Stomach (tissue), 9 donors: Measurements from ENCODE around the gene NSD1. TPM values are rescaled to one million over a fixed set of nuclear protein-coding genes. Genes with fewer than 3 reads are reported as not detected.

ENCODE experiments used
- DNase-seq, 2 donors: peaks; one replicate each; pipeline versions ENCODE4 v3.0.0 to v3.0.0-alpha.2; 2013 to 2019
- H3K27ac ChIP-seq, 5 donors: fragments of 200-600 bp in 4 of 5; sonication (generic) in 4 of 5; one replicate each; pipeline ENCODE4 v1.5.1; 2013 to 2019; ENCODE audit warnings: mild to moderate bottlenecking in 1 of 5, moderate library complexity in 1 of 5
- H3K27me3 ChIP-seq, 3 donors: fragments of 200-600 bp; sonication (generic); one replicate each; pipeline ENCODE4 v1.5.1; 2017 to 2019; ENCODE audit warnings: mixed run types in 1 of 3
- H3K36me3 ChIP-seq, 4 donors: fragments of 200-600 bp; sonication (generic); 1 replicate in 3 of 4; 2 replicates in 1 of 4; pipeline ENCODE4 v1.5.1; 2016 to 2019
- H3K4me1 ChIP-seq, 4 donors: fragments of 200-600 bp; sonication (generic); one replicate each; pipeline ENCODE4 v1.5.1; 2016 to 2019
- H3K4me3 ChIP-seq, 4 donors: fragments of 200-600 bp; sonication (generic) in 3 of 4; one replicate each; pipeline ENCODE4 v1.5.1; 2016 to 2019; ENCODE audit warnings: mild to moderate bottlenecking in 1 of 4
- H3K9me3 ChIP-seq, 4 donors: fragments of 200-600 bp; sonication (generic); one replicate each; pipeline ENCODE4 v1.5.1; 2016 to 2019
- EP300 ChIP-seq: sonication (generic); formaldehyde crosslinking; IDR thresholded peaks from one replicate; pipeline ENCODE4 v1.6.1; 2017; ENCODE audit warnings: antibody characterized with exemption
- POLR2A ChIP-seq, 4 donors: fragments of 450-650 bp; IDR thresholded peaks; one replicate each; pipeline ENCODE4 v1.6.1; 2016; ENCODE audit warnings: antibody characterized with exemption in 4 of 4, control low read depth in 2 of 4, mild to moderate bottlenecking in 1 of 4, moderate library complexity in 1 of 4
- POLR2AphosphoS5 ChIP-seq, 3 donors: sonication (generic); formaldehyde crosslinking; IDR thresholded peaks; one replicate each; pipeline ENCODE4 v1.6.1; 2016; ENCODE audit warnings: antibody characterized with exemption in 3 of 3
- WGBS, 5 donors: extraction: QIAGEN DNeasy Blood & Tissue Kit in 3 of 5; methylation state at CpG; one replicate each; pipeline versions ENCODE4 v1.1.5 to v1.1.7; 2013 to 2018; 5-methylcytosine and 5-hydroxymethylcytosine counted together
- intact Hi-C: fragments of 100-400 bp; cut with DNase I; formaldehyde crosslinking; loops from one replicate; pipeline ENCODE4 v1.15.1; 2023; ENCODE audit warnings: low total_unique reads
- polyA plus RNA-seq, 3 donors: library from polyadenylated mRNA; stranded (reverse); fragments of 200-250 nt; gene quantifications; one replicate each; pipeline ENCODE4 v1.2.3, GENCODE V29; 2013
- total RNA-seq, 5 donors: library from RNA; depleted of rRNA; stranded (reverse); fragments of >200 nt; gene quantifications; one replicate each; pipeline versions ENCODE4 v1.1.0 to v1.2.3, GENCODE V29; 2014 to 2016
- TF ChIP-seq, protein P1 (sequence below), 7 experiments: fragments of 450-650 bp in 4 of 7; fragments of 200-600 bp in 3 of 7; sonication (generic) in 3 of 7; IDR thresholded peaks; one replicate each; pipeline ENCODE4 v1.5.1; 2016 to 2019; ENCODE audit warnings: antibody characterized with exemption in 7 of 7, control low read depth in 2 of 7, mild to moderate bottlenecking in 1 of 7
- donor health status: healthy with polysubstance abuse.
- donor health status: Bipolar disorder and iron deficiency.
- donor health status: healthy.

Gene NSD1
- total and polyA plus RNA-seq, 8 donors, result 5.1 to 69.9 (median 23.5) TPM

DNA sequence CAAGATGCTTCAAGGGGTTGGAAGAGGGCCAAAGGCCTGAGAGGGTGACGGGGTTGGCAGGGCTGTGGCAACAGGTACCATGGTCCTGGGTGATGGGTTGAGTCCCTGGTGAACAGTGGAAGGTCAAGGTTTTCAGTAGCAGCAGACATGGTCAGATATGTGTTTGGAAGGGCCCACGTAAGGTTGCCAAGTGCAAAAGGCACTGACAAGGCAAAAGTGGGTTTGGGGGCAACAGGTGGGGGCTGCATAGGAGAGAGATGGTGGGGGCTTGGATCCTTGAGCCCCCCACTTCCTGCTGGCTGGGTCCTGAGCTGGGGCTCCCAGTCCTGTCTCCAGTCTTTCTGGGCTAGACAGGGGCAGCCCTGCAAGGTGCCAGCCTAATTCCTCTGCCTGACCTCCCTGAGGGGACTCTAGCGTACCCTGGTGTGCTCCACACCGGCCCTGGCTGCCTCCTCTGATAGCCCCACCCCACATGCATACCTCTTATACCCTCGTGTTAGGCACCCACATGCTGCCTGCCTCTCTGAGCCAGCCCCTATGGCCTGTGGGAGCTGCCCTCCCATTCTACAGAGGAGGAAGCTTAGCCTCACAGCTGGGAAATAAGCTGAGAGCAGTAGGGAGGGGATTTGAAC is 20.9 kb upstream of the NSD1 start:
- no peak for DNase-seq
- intact Hi-C loops, result loop anchor here (5.0 kb wide), 1 partner anchor 40 kb away; no protein-coding TSS in a partner anchor
- Histone ChIP-seq H3K4me1 (peaks cover 0 to 50% (median 32%) of the 10 kb centered on the region in 4 donors), H3K27ac (no peak overlapping the region), H3K9me3 (no peaks in the 10 kb centered on the region), H3K27me3 (no peaks in the 10 kb centered on the region), H3K4me3 (no peak overlapping the region), H3K36me3 (no peaks in the 10 kb centered on the region)
- TF ChIP-seq, protein P1, sequence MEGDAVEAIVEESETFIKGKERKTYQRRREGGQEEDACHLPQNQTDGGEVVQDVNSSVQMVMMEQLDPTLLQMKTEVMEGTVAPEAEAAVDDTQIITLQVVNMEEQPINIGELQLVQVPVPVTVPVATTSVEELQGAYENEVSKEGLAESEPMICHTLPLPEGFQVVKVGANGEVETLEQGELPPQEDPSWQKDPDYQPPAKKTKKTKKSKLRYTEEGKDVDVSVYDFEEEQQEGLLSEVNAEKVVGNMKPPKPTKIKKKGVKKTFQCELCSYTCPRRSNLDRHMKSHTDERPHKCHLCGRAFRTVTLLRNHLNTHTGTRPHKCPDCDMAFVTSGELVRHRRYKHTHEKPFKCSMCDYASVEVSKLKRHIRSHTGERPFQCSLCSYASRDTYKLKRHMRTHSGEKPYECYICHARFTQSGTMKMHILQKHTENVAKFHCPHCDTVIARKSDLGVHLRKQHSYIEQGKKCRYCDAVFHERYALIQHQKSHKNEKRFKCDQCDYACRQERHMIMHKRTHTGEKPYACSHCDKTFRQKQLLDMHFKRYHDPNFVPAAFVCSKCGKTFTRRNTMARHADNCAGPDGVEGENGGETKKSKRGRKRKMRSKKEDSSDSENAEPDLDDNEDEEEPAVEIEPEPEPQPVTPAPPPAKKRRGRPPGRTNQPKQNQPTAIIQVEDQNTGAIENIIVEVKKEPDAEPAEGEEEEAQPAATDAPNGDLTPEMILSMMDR (IDR thresholded peaks at IDR 0.05), result no peak
- no peak for TF ChIP-seq POLR2AphosphoS5 (IDR thresholded peaks at IDR 0.05)
- TF ChIP-seq POLR2A (IDR thresholded peaks at IDR 0.05), result no peak
- TF ChIP-seq EP300, result no peak
- 59 to 76% (median 72%) methylated on average over 4 to 5 of the region's 5 CpGs for WGBS, 5 donors

DNA sequence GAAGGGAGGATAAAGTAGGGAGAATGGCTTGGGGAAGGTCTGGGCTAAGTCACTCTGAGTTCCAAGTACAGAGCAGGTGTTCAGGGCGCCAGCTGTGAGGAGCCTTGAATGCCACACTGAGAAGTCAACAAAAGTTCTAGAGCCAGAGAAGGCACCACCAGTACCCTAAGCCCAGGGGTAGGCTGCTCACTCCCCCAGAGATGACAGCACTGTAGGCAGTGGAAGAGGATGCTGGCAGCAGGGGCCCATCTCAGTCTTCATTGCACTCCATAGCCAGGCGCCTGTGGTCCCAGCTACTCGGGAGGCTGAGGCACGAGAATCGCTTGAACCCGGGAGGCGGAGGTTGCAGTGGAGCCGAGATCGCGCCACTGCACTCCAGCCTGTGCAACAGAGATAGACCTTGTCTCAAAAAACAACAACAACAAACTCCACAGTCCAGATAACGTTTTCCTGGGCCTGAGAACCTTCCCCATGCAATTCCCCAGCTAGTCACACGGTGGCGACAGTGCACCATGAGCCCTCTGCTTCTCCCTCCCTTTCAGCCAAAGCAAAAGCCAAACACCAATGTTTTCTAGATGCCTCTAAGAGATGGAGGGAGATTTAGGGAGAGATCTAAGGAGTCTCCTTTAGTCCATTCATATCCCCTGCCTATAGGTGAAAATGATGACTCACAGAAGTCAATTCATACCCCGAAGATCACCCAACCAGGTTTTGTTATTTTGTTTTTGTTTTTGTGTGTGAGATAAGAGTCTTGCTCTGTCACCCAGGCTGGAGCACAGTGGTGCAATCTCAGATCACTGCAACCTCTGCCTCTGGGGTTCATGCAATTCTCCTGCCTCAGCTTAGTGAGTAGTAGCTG is 19.8 kb upstream of the NSD1 start:
- DNase-seq, result peak; percentile 81 to 91
- Histone ChIP-seq H3K27ac (peak overlapping the region in 2 of 5 donors; percentile 54 to 56), H3K4me1 (peaks cover 0 to 50% (median 32%) of the 10 kb centered on the region in 4 donors), H3K4me3 (peak overlapping the region in 1 of 4 donors; percentile 7), H3K9me3 (no peaks in the 10 kb centered on the region), H3K27me3 (no peaks in the 10 kb centered on the region), H3K36me3 (no peaks in the 10 kb centered on the region)
- TF ChIP-seq POLR2AphosphoS5 (IDR thresholded peaks at IDR 0.05) (peak in 2 of 3 donors; percentile 29 to 76), POLR2A (IDR thresholded peaks at IDR 0.05) (no peak)
- TF ChIP-seq, protein P1 (IDR thresholded peaks at IDR 0.05), result peak in 6 of 7 experiments; percentile 52 to 99 (median 98)
- intact Hi-C loops, result loop anchor here (5.0 kb wide), 1 partner anchor 41 kb away; no protein-coding TSS in a partner anchor
- 15 to 18% (median 17%) methylated on average over 14 of the region's 14 CpGs for WGBS, 5 donors

DNA sequence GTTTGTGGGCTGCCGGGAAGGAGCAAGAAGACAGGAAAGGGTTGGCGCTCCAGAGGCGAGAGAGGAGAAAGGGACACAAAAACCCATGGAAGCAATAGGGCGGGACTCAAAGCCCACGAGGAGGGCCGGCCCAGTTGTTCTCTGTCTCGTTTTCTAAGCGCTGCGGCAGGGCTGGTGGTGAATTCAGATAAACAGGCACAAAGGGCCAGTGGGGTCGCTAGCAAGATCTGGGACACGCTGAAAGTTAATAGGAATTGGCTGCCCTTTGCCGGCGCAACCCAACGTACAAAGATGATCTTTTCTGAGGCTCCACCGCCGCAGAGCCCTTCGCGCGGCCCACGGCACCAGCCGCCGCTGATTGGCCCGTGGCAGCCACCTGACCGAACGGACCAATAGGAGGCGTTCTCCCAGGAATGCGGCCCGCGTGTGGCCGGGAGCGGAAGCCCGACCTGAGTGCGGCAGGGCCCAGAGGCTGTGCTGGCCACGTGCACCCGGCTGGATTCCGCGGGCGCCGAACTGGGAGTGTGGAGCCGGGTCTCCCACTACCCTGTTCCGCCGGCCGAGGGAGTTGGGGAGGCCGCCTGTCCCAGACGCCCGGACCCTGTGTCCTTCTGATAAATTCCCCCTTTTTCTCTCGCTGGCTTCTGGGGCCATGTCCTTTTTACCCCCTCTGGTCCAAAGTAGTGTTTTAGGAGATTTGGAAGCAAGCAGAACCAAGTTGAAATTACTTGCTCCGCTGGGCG is 16.8 kb upstream of the NSD1 start:
- DNase-seq, result peak; percentile 89 to 96
- H3K9me3 ChIP-seq, result no peaks in the 10 kb centered on the region
- peaks cover 0 to 34% (median 27%) of the 10 kb centered on the region in 4 donors for H3K4me1 ChIP-seq
- intact Hi-C loops, result no loop called here
- H3K36me3 ChIP-seq, result no peaks in the 10 kb centered on the region
- no peaks in the 10 kb centered on the region for H3K27me3 ChIP-seq
- peak overlapping the region; percentile 31 to 40 (median 38) for H3K4me3 ChIP-seq
- no peak for TF ChIP-seq POLR2A (IDR thresholded peaks at IDR 0.05)
- TF ChIP-seq POLR2AphosphoS5 (IDR thresholded peaks at IDR 0.05), result peak; percentile 18 to 84 (median 33)
- TF ChIP-seq, protein P1 (IDR thresholded peaks at IDR 0.05), result no peak
- TF ChIP-seq EP300, result no peak
- peak overlapping the region; percentile 63 to 78 (median 70) for H3K27ac ChIP-seq
- WGBS, 5 donors, result 18 to 38% (median 29%) methylated on average over 26 to 49 of the region's 49 CpGs
